ENCODE data around the gene COA1. TPM values are rescaled to one million over a fixed set of nuclear protein-coding genes. Genes with fewer than 3 reads are reported as not detected.

COA1 gene
- polyA plus RNA-seq, 1 donor (not counting 4 experiments of a cell fraction or from before 2014, with no cell fraction given), result 32.2 TPM

- no peaks in the 10 kb centered on the region for H3K36me3 ChIP-seq (ENCODE audit: control insufficient read depth in 2 of 2, extremely low read depth in 1 of 2, insufficient read depth in 2 of 2, low read length in 2 of 2)
- no peak overlapping the region for H3K4me3 ChIP-seq (ENCODE audit: control insufficient read depth in 2 of 3, extremely low read depth in 1 of 3, insufficient read depth in 2 of 3, low read depth in 1 of 3, low read length in 3 of 3)
- no peak for TF ChIP-seq CTCF (optimal IDR thresholded peaks at IDR 0.05 in 1 of 3, IDR thresholded peaks at IDR 0.05 in 1 of 3, conservative IDR thresholded peaks at IDR 0.05 in 1 of 3; ENCODE audit: extremely low read depth in 1 of 3, insufficient read depth in 2 of 3, low read length in 3 of 3)
- TF ChIP-seq EZH2 (IDR thresholded peaks at IDR 0.05; ENCODE audit: low read length), result no peak
- FAIRE-seq, result no peak
- H3K27ac ChIP-seq (ENCODE audit: control insufficient read depth, insufficient read depth, low read length), result no peak overlapping the region
- dilution Hi-C loops (cut with MboI; ENCODE audit: extremely low pct_ligation_motif_present, low sequenced_read_pairs), result no loop called here
- DNase-seq (ENCODE audit: low read depth, low spot score), result no peak
- no peaks in the 10 kb centered on the region for H3K4me1 ChIP-seq (ENCODE audit: control insufficient read depth, extremely low read depth, insufficient read depth, low read length)
- H2AFZ ChIP-seq (ENCODE audit: control insufficient read depth, low read length), result no peak overlapping the region
- H3K9me3 ChIP-seq (ENCODE audit: control insufficient read depth, low read depth, low read length), result no peaks in the 10 kb centered on the region
- no peaks in the 10 kb centered on the region for H3K27me3 ChIP-seq (ENCODE audit: control insufficient read depth, extremely low read depth, insufficient read depth, low read length)
- H3K79me2 ChIP-seq (ENCODE audit: control insufficient read depth, insufficient read depth, low read length), result no peaks in the 10 kb centered on the region
- no peaks in the 10 kb centered on the region for H4K20me1 ChIP-seq (ENCODE audit: control insufficient read depth, extremely low read depth, insufficient read depth, low read length)
- H3K9me1 ChIP-seq (ENCODE audit: control insufficient read depth, extremely low read depth, insufficient read depth, low read length), result no peaks in the 10 kb centered on the region
- no peak overlapping the region for H3K9ac ChIP-seq (ENCODE audit: control insufficient read depth, extremely low read depth, insufficient read depth, low read length)
- H3K4me2 ChIP-seq (ENCODE audit: control insufficient read depth, extremely low read depth, insufficient read depth, low read depth, low read length), result no peak overlapping the region
These were observed 18.2 kb upstream of the COA1 start for GRCh38 chr7:43747328-43748105.

- no peaks in the 10 kb centered on the region for H3K4me1 ChIP-seq (ENCODE audit: control insufficient read depth, extremely low read depth, insufficient read depth, low read length)
- H3K27ac ChIP-seq (ENCODE audit: control insufficient read depth, insufficient read depth, low read length), result no peak overlapping the region
- DNase-seq (ENCODE audit: low read depth, low spot score), result no peak
- H3K9me3 ChIP-seq (ENCODE audit: control insufficient read depth, low read depth, low read length), result no peaks in the 10 kb centered on the region
- no peak overlapping the region for H3K9ac ChIP-seq (ENCODE audit: control insufficient read depth, extremely low read depth, insufficient read depth, low read length)
- TF ChIP-seq EZH2 (IDR thresholded peaks at IDR 0.05; ENCODE audit: low read length) (no peak), CTCF (optimal IDR thresholded peaks at IDR 0.05 in 1 of 3, IDR thresholded peaks at IDR 0.05 in 1 of 3, conservative IDR thresholded peaks at IDR 0.05 in 1 of 3; ENCODE audit: extremely low read depth in 1 of 3, insufficient read depth in 2 of 3, low read length in 3 of 3) (no peak)
- H3K27me3 ChIP-seq (ENCODE audit: control insufficient read depth, extremely low read depth, insufficient read depth, low read length), result no peaks in the 10 kb centered on the region
- FAIRE-seq, result no peak
- no peaks in the 10 kb centered on the region for H3K36me3 ChIP-seq (ENCODE audit: control insufficient read depth in 2 of 2, extremely low read depth in 1 of 2, insufficient read depth in 2 of 2, low read length in 2 of 2)
- H3K9me1 ChIP-seq (ENCODE audit: control insufficient read depth, extremely low read depth, insufficient read depth, low read length), result no peaks in the 10 kb centered on the region
- H4K20me1 ChIP-seq (ENCODE audit: control insufficient read depth, extremely low read depth, insufficient read depth, low read length), result no peaks in the 10 kb centered on the region
- dilution Hi-C loops (cut with MboI; ENCODE audit: extremely low pct_ligation_motif_present, low sequenced_read_pairs), result no loop called here
- no peak overlapping the region for H3K4me2 ChIP-seq (ENCODE audit: control insufficient read depth, extremely low read depth, insufficient read depth, low read depth, low read length)
- no peaks in the 10 kb centered on the region for H3K79me2 ChIP-seq (ENCODE audit: control insufficient read depth, insufficient read depth, low read length)
- H2AFZ ChIP-seq (ENCODE audit: control insufficient read depth, low read length), result no peak overlapping the region
- no peak overlapping the region for H3K4me3 ChIP-seq (ENCODE audit: control insufficient read depth in 2 of 3, extremely low read depth in 1 of 3, insufficient read depth in 2 of 3, low read depth in 1 of 3, low read length in 3 of 3)
These were observed 13.4 kb upstream of the COA1 start for GRCh38 chr7:43742692-43743091.
